RWPE1 (cell line): ENCODE results near the gene UVRAG.

Experiments
- CTCF ChIA-PET: fragments of 350-600 bp; sonication (Branson Sonifier 250); formaldehyde crosslinking; extraction: SDS; loops from one replicate; lab custom pipeline; 2021; lab: Yijun Ruan, JAX
- POLR2A ChIA-PET: fragments of 400-600 bp; formaldehyde crosslinking; extraction: SDS; loops from one replicate; lab custom pipeline; 2020; ENCODE audit warnings: antibody characterized with exemption; ENCODE audit not compliant: low non-redundant PET; lab: Yijun Ruan, JAX
- DNase-seq: peaks from one replicate; pipeline ENCODE4 v3.0.0; 2012; ENCODE audit warnings: low spot score
- H3K27ac ChIP-seq: fragments of 450-650 bp; 2 replicates; pipeline ENCODE4 v1.5.1; 2017
- CTCF ChIP-seq: fragments of 450-650 bp; conservative IDR thresholded peaks from 2 replicates; pipeline ENCODE4 v1.5.1; 2017; ENCODE audit warnings: low read depth, mild to moderate bottlenecking

UVRAG gene

GRCh38 chr11:76025068-76025467, 210.1 kb downstream of the UVRAG start:
- ChIA-PET CTCF (no interaction called here), POLR2A (no interaction called here)
- no peak overlapping the region for H3K27ac ChIP-seq
- no peak for DNase-seq
- no peak for TF ChIP-seq CTCF

- no peak for TF ChIP-seq CTCF
- no peak for DNase-seq
- ChIA-PET POLR2A (no interaction called here), CTCF (no interaction called here)
- no peak overlapping the region for H3K27ac ChIP-seq
Measured at GRCh38 chr11:76025817-76026216, 210.8 kb downstream of the UVRAG start.

- DNase-seq = no peak
- no peak overlapping the region for H3K27ac ChIP-seq
- ChIA-PET POLR2A (no interaction called here), CTCF (no interaction called here)
- TF ChIP-seq CTCF = no peak
Measured at GRCh38 chr11:76026281-76026680, 211.3 kb downstream of the UVRAG start.

- no peak overlapping the region for H3K27ac ChIP-seq
- DNase-seq = no peak
- POLR2A ChIA-PET = no interaction called here
- CTCF ChIA-PET = no interaction called here
- no peak for TF ChIP-seq CTCF
Measured at GRCh38 chr11:76026862-76027261, 211.9 kb downstream of the UVRAG start.

GRCh38 chr11:76030286-76030685, 215.3 kb downstream of the UVRAG start:
- ChIA-PET CTCF (no interaction called here), POLR2A (no interaction called here)
- DNase-seq = no peak
- no peak overlapping the region for H3K27ac ChIP-seq
- TF ChIP-seq CTCF = no peak

- ChIA-PET CTCF (no interaction called here), POLR2A (no interaction called here)
- no peak for DNase-seq
- TF ChIP-seq CTCF = no peak
- H3K27ac ChIP-seq = no peak overlapping the region
Measured at GRCh38 chr11:76030968-76031590, 216.1 kb downstream of the UVRAG start.
